HG03558 (cell line): Measurements from ENCODE around the gene PPP2R5C.
"Not testable (repeated sequence)": the region's sequence is repeated elsewhere in the genome, so short reads cannot be mapped to it uniquely, and the experiment has no call there.

Experiments used
- ATAC-seq: cut with Tn5 transposase; IDR thresholded peaks from one replicate; pipeline ENCODE4 v1.9.1; 2021; ENCODE audit warnings: moderate number of reproducible peaks; ENCODE audit not compliant: unreplicated experiment; ENCODE audit errors: extremely low read depth

Gene PPP2R5C

DNA sequence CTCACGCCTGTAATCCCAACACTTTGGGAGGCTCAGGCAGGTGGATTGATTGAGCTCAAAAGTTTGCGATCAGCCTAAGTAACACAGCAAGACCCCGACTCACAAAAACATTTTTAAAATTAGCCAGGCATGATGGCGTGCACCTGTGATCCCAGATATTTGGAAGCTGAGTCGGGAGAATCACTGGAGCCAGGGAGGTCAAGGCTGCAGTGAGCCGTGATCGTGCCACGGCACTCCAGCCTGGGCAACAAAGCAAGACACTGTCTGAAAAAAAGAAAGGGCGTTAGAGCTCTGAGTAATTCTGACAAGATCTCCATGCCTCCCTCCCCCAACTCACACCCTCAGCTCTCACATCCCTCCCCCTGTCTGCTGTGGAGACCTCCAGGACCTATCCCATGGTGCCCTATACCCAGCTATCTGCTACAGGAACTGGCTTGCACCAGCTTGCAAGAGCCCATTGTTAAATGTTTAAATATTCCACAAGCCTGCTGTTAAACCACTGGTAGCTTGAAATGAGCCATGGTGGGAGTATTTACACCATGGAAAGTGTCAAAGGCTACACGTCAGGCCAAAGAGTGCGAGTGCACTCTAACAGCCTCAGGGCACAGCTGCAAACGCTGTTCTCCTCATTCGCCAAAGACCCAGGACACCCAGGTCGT lies 35.1 kb upstream of the PPP2R5C start:
- no peak for ATAC-seq

DNA sequence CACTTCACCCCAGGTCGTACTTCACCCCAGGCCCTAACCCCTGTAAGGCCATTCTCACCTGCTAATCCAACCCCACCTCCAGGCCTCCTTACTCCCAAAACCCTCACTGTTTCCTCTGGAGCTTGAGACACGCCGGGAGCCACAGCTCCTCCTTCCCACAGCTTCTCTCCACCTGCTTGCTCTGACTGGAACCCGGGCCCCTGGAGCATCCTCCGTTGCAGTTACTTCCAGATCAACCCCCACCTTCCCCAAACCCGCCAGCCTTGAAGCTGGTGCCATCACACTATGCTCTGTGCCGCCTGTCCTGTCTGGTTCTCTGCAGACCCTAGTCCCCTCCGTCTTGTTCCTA lies 34.6 kb upstream of the PPP2R5C start:
- ATAC-seq = no peak

DNA sequence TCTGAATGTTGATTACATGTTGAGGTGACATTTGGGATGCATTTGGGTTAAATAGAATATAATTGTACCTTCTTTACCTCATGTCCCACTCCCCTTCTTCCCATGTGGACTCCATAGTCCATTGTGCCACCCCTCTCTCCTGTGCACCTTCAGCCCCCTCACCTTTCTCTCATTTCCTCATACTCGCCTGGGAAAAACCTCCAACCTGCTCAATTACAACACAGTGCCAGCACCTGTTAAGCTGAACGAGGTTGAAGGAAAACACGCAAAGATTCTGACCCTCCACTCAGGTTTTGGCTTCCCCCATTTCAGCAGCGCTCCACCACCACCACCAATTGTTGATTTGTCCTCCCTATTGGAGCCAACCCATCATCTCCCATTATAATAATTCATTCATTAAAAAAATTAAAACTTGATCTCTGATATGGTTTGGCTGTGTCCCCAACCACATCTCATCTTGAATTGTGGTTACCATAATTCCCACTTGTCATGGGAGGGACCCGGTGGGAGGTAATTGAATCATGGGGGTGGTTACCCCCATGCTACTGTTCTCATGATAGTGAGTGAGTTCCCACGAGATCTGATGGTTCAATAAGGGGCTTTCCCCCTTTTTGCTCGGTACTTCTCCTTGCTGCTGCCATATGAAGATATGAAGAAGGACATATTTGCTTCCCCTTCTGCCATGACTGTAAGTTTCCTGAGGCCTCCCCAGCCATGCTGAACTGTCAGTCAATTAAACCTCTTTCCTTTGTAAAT lies 33.7 kb upstream of the PPP2R5C start:
- ATAC-seq = no peak

DNA sequence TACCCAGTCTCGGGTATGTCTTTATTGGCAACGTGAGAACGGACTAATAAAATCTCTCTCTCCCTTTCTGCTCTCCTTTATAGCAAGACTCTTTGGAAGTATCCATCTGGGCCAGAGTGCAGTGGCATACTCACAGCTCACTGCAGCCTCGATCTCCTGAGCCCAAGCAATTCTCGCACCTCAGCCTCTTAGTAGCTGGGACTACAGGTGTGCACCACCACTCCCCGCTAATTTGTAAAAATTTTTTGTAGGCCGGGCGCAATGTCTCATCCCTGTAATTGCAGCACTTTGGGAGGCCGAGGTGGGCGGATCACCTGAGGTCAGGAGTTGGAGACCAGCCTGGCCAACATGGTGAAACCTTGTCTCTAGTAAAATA lies 33.2 kb upstream of the PPP2R5C start:
- ATAC-seq = no peak

DNA sequence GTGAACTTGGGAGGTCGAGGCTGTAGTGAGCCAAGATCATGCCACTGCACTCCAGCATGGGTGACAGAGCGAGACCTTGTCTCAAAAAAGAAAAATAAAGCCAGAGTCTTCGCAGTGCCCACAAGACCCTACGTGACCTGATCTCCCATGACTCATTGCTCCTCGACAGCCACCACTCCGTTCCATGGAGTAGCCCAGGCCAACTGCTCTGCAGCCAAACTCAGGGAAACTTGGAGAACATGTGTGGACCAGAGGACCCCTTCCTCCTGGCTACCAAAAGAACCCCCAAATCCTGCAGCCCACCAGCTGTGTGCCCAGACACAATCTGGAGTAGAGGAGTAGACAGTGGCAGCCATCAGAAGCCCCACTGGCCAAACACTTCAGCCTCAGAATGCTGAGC lies 32.1 kb upstream of the PPP2R5C start:
- ATAC-seq = no peak

DNA sequence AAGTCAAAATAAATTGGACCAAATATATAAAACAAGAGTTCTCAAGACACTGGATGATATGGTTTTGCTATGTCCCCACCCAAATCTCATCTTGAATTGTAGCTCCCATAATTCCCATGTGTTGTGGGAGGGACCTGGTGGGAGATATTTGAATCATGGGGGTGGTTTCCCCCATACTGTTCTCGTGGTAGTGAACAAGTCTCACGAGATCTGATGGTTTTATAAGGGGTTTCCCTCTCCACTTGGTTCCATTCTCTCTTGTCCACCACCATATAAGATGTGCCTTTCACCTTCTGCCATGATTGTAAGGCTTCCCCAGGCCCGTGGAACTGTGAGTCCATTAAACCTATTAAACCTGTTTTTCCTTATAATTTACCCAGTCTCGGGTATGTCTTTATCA lies 31.4 kb upstream of the PPP2R5C start:
- not testable (repeated sequence) for ATAC-seq

DNA sequence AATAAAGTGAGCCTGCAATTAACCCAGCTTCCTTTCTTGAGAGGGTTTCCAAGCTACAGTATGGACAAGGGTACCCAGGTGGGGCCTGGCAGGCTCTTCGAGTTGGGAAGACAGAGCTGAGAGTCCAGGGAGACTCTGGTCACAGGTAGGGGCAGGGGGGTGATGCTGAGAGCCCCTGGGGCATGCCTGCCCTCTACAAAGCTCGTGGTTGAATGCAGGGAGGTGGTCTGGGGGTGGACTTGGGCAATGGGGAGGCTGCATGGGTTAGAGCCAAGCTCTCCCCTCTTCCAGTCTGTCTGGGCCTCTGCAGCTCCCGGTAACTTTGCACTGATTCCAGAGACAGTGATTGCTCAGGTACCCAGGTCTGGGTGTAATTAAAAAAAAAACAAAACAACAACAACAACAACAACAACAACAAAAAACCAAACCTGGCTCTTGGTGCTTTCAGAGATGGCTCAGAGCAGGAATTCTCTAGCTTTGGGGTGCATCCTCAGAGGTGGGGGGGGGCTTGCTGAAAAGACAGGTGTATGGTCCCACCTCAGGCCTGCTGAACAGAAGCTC lies 30.8 kb upstream of the PPP2R5C start:
- ATAC-seq = no peak

DNA sequence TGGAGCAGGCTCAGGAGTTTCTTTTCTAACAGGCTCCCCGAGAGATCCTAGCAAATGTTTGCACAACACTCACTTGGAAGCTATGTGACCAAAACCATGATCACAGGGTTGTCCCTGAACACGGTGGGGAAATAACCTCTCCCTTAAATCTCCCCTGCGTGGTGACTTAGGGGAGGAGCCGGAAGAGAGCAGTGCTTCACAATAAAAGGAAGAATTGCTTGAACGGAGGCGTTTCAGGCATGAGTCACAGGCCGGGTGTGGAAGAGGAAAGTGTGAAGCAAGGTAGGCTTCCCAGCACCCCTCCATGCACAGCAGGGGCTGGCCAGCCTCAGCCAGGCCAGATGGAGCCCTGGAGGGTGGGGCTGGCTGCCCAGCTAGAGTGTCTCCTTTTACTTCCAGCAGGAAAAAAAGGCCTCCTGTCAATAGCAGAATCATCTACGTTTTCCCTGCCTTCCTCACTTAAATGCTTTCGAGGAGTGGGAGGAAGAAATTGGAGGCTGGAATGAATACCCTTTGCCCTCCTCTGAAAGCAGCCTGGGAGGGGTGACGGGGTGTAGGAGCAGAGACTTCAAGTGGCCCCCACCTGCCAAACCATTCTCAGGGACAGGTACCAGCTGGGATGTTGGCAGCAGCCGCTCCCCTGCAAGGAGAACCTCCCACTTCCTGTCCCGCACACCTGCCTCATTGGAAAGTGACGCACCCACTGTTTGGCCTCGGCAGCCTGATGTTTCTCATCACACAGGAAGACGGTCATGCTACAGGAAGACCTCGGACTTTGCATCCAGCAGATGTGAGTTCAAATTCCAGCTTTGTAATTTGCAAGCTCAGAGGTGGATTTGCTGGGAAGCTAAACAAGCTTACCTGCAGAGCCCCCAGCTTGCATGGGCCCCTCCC lies 30.1 kb upstream of the PPP2R5C start:
- peak; percentile 65 for ATAC-seq

DNA sequence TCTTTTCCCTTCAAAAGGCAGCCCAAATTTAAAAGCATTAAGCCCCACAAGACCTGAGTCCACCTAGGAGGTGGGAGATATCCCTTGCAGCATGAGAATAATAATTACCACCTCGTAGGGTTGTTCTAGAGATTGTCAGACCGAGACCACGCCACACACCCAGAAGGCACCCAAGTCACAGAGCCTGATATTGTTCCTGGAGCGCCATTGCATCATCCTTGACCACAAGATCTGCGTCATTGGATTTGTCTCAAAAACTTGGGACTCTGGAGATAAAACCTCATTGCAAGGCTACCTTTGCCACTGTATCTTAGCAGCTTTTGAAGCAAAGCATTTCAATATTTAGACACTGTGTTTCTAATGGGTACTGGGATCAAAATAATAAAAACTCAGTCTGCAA lies 29.4 kb upstream of the PPP2R5C start:
- ATAC-seq = no peak

DNA sequence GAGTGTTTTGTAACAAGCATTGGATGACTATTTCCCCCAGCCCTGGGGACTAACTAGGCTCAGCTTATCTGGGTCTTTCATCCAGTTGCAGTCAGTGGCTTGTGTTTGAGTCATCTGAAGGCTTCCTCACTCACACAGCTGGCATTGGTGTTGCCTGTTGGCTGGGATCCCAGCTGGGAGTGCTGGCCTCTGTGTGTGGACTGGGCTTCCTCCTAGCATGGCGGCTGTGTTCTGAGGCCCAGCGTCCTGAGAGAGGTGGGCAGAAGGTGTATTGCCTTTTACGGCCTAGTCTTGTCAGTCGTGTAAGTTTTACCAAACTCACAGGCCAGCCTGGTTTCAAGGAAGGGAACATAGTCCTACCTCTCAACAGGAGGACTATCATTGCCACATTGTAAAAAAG lies 28.3 kb upstream of the PPP2R5C start:
- ATAC-seq = no peak

DNA sequence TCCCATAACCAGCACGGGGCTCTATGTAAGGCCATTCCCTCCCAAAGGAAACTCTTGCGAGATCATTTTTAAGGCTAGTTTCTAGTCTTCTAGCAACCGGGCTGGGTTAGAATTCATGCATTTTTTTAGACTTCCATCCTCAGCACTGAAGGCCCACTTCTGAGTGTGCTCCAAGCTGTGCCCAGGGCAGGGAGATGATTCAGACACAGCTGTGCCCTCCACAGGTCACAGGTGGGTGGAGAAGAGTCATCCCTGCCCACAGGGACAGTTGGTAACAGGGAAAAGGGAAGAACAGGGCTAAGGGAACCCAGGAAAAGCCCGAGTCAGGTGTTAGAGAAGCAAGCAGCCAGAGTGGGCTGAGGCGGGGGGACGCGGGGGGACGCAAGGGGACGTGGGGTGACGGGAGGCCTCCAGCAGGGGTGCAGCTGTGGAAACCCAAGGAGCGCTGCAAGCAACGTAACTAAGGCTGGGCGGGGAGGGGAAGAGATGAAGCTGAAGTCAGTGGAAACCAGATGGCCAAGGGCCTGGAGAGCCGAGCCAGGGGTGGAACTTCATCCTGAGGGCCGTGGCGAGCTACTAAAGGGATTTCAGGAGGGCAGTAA lies 27.2 kb upstream of the PPP2R5C start:
- ATAC-seq = no peak

DNA sequence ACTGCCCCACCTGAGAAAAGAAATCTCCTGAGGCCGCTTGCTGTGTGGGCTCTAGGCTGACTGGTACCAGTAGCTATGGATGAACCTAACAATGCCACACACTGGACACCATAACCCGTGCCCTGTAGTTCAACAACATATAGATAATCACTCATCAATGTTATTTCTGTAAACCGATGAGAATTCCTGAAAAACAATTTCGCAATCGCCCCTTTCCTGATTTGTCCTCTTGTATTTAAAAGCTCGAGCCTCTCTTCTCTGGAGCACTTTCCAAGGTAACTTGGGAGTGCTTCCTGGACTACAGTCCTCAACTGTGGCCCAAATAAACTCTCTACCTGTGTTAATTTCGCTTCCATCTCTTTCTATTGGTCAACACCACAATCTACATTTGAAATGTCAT lies 26.1 kb upstream of the PPP2R5C start:
- no peak for ATAC-seq

DNA sequence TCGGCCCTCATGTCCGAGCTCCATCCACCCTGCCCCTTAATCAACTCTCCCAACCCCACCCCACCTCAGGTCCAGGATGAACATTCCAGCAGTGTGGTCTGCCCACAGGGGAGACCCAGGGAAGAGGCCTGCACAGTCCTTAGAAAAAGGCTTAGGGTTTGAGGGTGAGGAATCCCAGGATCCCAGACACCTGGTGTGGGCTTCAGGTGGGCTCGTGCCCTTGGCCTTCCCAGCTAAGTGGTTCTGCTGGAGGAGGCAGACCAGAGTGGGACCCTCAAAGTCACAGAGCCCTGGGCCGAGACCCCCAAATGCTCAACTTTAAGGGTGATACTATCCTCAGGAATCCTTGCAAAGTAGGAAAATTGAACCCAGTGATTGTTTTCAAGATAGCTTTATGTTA lies 25.4 kb upstream of the PPP2R5C start:
- no peak for ATAC-seq

DNA sequence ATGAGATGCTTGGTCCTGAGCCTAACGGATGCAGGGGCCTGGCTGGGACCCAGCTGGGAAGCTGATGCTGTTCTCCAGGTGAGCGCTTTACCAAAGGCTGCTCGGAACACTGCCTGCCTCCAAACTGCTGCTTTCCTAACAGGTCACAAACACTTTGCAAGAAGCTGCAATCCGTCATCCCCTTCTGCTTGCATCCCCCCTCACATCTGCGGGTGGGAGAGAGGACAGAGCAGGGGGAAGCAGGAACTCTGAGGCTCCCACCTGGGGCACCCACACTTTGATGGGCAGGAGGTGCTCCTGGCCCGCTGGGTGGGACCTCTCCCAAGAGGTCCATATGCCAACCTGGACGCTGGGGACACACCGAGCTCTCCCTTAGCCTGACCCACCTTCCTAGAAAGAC lies 24.9 kb upstream of the PPP2R5C start:
- ATAC-seq = no peak

DNA sequence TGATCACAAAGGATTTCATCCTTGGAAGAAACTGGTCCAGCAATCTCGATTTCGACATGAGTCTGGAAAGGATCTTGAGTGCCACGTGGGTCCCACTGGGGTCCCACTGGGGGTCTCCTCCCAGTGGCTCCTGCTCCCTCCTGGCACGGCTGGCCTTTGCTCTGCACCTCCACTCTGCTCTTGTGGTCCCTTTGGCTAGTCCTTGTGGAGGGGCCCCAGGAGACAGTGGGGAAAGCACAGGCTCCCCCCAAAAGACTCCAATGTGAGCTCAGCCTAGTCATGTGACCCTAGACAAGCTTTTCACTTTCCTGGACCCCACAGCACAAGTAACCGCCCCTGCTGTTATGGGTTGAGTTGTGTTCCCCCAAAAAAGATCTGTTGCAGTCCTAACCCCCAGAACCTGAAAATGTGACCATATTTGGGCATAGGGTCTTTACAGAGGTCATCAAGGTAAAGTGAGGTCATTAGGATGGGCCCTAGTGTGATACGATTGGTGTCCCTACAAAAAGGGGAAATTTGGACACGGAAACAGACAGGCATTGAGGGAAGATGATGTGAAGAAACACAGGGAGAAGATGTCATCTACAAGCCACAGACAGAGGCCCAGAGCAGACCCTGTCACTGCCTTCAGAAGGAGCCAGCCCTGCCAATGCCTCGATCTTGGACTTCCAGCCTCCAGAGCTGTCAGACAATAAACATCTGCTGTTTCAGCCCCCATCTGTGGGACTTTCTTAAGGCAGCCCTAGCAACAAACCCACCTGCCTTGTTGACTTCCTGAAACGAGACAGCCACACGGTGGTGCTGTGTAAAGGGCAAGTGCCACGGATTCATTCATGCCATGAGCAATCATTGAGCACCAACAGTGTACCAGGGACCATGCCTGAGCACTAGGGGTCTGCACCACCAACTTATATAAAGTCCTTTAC lies 23.8 kb upstream of the PPP2R5C start:
- ATAC-seq = no peak

DNA sequence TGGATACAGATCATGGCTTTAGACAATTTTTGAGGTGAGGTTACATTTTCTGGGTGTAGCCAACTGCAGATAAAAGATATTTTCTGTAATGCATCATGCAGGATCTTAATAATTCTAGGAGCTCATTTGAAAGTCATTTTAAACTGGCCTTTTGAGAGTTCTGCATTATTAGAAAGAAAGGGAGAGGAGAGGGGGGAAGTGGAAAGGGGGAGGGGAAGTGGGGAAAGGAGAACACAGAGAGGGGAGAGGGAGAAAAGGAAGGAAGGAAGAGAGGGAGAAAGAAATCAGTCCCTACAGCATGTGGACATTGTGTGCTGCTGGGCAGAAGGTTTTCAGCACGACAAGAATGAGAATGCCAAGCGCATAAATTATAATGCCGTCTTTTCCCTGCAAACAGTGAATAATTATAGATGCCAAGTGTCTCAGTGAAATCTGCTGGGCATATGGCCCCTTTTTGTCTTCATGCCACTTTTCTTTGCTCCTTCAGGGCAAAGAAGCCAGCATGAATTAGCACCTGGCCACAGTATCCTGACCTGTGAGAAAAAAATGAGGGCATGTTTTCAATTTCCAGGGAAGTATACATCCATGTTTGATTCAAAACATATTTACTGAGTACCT lies 22.7 kb upstream of the PPP2R5C start:
- no peak for ATAC-seq

DNA sequence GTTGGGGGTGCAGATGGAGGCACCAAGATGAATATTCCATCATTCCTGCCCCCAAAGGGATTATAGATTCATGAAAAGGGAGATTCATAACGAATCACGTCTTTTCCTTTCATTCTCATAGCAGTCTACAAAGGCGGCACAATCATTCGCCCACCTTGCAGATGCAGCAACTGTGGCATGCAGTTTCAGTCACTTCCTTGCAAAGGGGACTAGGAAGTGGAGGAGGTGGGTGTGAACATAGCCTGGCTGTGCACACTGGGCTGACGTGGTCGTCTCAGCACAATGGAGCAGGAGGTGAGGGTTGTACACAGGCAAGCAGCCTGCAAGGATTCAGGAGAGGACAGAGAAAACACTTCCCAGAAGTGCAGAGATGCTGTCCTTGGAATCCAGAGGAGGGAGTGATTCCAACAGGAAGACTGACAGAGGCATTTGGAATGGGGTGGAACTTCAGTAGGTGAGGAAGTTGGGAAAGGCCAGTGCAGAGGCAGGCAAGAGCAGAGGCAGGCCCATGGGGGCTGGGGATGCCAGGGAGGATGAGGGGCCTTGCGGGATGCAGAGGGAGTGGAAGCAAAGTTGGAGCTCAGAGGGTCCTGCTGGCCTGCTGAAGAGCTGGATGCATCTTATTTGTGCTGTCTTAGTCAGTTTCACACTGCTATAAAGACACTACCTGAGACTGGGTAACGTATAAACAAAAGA lies 21.9 kb upstream of the PPP2R5C start:
- ATAC-seq = no peak

DNA sequence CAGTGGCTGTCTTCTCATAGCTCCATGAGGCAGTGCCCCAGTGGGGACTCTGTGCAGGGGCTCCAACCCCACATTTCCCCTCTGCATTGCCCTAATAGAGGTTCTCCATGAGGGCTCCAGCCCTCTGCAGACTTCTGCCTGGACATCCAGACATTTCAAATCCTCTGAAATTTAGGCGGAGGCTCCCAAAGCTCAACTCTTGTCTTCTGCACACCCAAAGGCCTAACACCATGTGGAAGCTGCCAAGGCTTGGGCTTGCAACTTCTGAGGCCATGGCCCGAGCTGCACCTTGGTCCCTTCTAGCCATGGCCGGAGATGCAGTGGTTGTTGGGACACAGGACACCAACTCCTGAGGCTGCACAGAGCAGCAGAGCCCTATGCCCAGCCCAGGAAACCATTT lies 20.5 kb upstream of the PPP2R5C start:
- ATAC-seq = no peak

DNA sequence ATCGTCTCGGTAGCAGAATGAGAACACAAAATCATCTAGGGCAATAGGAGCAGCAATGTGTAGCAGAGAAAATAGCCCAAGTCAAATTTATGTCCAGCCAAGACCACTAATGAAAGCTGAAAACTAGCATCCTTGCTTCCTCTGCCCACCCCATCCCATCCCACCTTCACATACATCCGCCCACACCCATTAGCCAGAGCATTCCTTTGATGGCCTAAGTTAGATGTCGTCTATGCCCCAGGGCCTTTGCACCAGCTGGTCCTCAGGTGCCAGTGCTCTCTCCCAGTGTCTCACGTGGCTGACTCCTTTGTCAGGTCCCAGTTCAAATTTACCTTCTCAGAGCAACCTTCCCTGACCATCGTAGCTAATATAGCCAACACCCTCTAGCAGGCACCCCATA lies 17.8 kb upstream of the PPP2R5C start:
- ATAC-seq = no peak
